Breast epithelium (tissue), 4 donors: ENCODE data around the gene FHOD1. TPM values are rescaled to one million over a fixed set of nuclear protein-coding genes. Genes with fewer than 3 reads are reported as not detected.
A peak's percentile ranks its signal among the peaks of the same experiment; 100 is the strongest.

Experiments
- DNase-seq, 2 donors: peaks; one replicate each; pipeline ENCODE4 v3.0.0-alpha.2; 2019; ENCODE audit warnings: low spot score in 2 of 2
- H3K27ac ChIP-seq, 2 donors: fragments of 200-600 bp; sonication (generic) in 1 of 2; one replicate each; pipeline ENCODE4 v1.5.1; 2016 to 2019; ENCODE audit warnings: mild to moderate bottlenecking in 1 of 2
- H3K27me3 ChIP-seq, 2 donors: fragments of 200-600 bp; sonication (generic) in 1 of 2; one replicate each; pipeline versions ENCODE4 v1.5.1 to v1.6.0; 2017 to 2019; ENCODE audit warnings: control low read depth in 1 of 2, mild to moderate bottlenecking in 1 of 2
- H3K36me3 ChIP-seq: fragments of 200-600 bp; one replicate; pipeline ENCODE4 v1.5.1; 2019
- H3K4me1 ChIP-seq, 2 donors: fragments of 200-600 bp; sonication (generic); one replicate each; pipeline ENCODE4 v1.5.1; 2016 to 2019; ENCODE audit warnings: control low read depth in 1 of 2
- H3K4me3 ChIP-seq, 3 donors: fragments of 200-600 bp; sonication (generic); 1 replicate in 2 of 3; 2 replicates in 1 of 3; pipeline ENCODE4 v1.5.1; 2016 to 2019; ENCODE audit warnings: mild to moderate bottlenecking in 3 of 3, moderate library complexity in 2 of 3
- H3K9me3 ChIP-seq, 2 donors: fragments of 200-600 bp; sonication (generic) in 1 of 2; one replicate each; pipeline ENCODE4 v1.5.1; 2016 to 2019; ENCODE audit warnings: control low read depth in 1 of 2
- CTCF ChIP-seq, 3 donors: fragments of 450-650 bp; IDR thresholded peaks; one replicate each; pipeline ENCODE4 v1.5.1; 2016 to 2017; ENCODE audit warnings: antibody characterized with exemption in 3 of 3, mild to moderate bottlenecking in 3 of 3, moderate library complexity in 3 of 3
- POLR2A ChIP-seq: fragments of 450-650 bp; IDR thresholded peaks from one replicate; pipeline ENCODE4 v1.6.1; 2016; ENCODE audit warnings: antibody characterized with exemption, mild to moderate bottlenecking, moderate library complexity
- POLR2AphosphoS5 ChIP-seq, 3 donors: sonication (generic); formaldehyde crosslinking; IDR thresholded peaks; one replicate each; pipeline ENCODE4 v1.6.1; 2017; ENCODE audit warnings: antibody characterized with exemption in 3 of 3
- intact Hi-C: fragments of 100-400 bp; cut with DNase I; formaldehyde crosslinking; loops from one replicate; pipeline ENCODE4 v1.15.1; 2023; ENCODE audit warnings: low total_unique reads
- total RNA-seq, 3 donors: library from RNA; depleted of rRNA; stranded (reverse); fragments of >200 nt; gene quantifications; one replicate each; pipeline ENCODE4 v1.1.0, GENCODE V29; 2016

Gene FHOD1
- total RNA-seq, 3 donors from 2014 or later, result 19.3 to 25.9 (median 22.6) TPM

GRCh38 chr16:67280090-67281015 is 33.1 kb upstream of the FHOD1 start:
- no peaks in the 10 kb centered on the region for H3K36me3 ChIP-seq
- H3K9me3 ChIP-seq, result no peaks in the 10 kb centered on the region
- no peaks in the 10 kb centered on the region for H3K27me3 ChIP-seq
- peak overlapping the region; percentile 89 to 91 for H3K27ac ChIP-seq
- H3K4me1 ChIP-seq, result peaks cover 7 to 8% of the 10 kb centered on the region in 2 donors
- intact Hi-C loops, result loop anchor here (5.0 kb wide), 1 partner anchor 378 kb away; no protein-coding TSS in a partner anchor
- TF ChIP-seq POLR2AphosphoS5 (IDR thresholded peaks at IDR 0.05) (no peak), POLR2A (no peak)
- no peak for DNase-seq
- peak overlapping the region; percentile 57 to 76 (median 76) for H3K4me3 ChIP-seq

- Histone ChIP-seq H3K4me3 (peak within 1 kb of the TSS; percentile 57 to 76 (median 76)), H3K9me3 (no peaks in the 10 kb centered on the region), H3K4me1 (peaks cover 7 to 8% of the 10 kb centered on the region in 2 donors), H3K27me3 (no peaks in the 10 kb centered on the region), H3K27ac (peak within 1 kb of the TSS; percentile 89 to 91), H3K36me3 (no peaks in the 10 kb centered on the region)
- intact Hi-C loops, result loop anchor here (5.0 kb wide), 1 partner anchor 377 kb away; no protein-coding TSS in a partner anchor
- DNase-seq, result peak; percentile 61 to 78
- peak in 2 of 3 donors; percentile 12 to 18 for TF ChIP-seq POLR2AphosphoS5 (IDR thresholded peaks at IDR 0.05)
- TF ChIP-seq POLR2A, result no peak
- TF ChIP-seq CTCF (IDR thresholded peaks at IDR 0.05), result peak; percentile 9 to 92 (median 34)
Observed at GRCh38 chr16:67279296-67280089, 32.2 kb upstream of the FHOD1 start, which contains the start of gene PLEKHG4. TSS of gene PLEKHG4 (plus strand) at chr16:67279532. CDS start at chr16:67280045, 513 bp downstream.

- H3K4me1 ChIP-seq, result peaks cover 7 to 8% of the 10 kb centered on the region in 2 donors
- peak overlapping the region; percentile 57 to 76 (median 76) for H3K4me3 ChIP-seq
- no peaks in the 10 kb centered on the region for H3K9me3 ChIP-seq
- H3K27ac ChIP-seq, result peak overlapping the region; percentile 89 to 91
- intact Hi-C loops, result no loop called here
- no peaks in the 10 kb centered on the region for H3K36me3 ChIP-seq
- no peak for DNase-seq
- TF ChIP-seq POLR2AphosphoS5 (IDR thresholded peaks at IDR 0.05), result no peak
- no peak for TF ChIP-seq POLR2A
- TF ChIP-seq CTCF (IDR thresholded peaks at IDR 0.05), result peak in 1 of 3 donors; percentile 10
- H3K27me3 ChIP-seq, result no peaks in the 10 kb centered on the region
Observed at GRCh38 chr16:67278773-67279295, 31.6 kb upstream of the FHOD1 start.

- Histone ChIP-seq H3K4me3 (peak overlapping the region; percentile 57 to 76 (median 76)), H3K9me3 (no peaks in the 10 kb centered on the region), H3K36me3 (no peaks in the 10 kb centered on the region), H3K4me1 (peaks cover 7 to 8% of the 10 kb centered on the region in 2 donors), H3K27ac (peak overlapping the region; percentile 89 to 91), H3K27me3 (no peaks in the 10 kb centered on the region)
- DNase-seq, result no peak
- TF ChIP-seq CTCF (IDR thresholded peaks at IDR 0.05), result no peak
- no peak for TF ChIP-seq POLR2A
- TF ChIP-seq POLR2AphosphoS5 (IDR thresholded peaks at IDR 0.05), result no peak
- intact Hi-C loops, result no loop called here
Observed at GRCh38 chr16:67277999-67278772, 30.9 kb upstream of the FHOD1 start.
